ENCODE data around the gene CYP2C9. TPM values are rescaled to one million over a fixed set of nuclear protein-coding genes. Genes with fewer than 3 reads are reported as not detected.
"Not testable (repeated sequence)": the region's sequence is repeated elsewhere in the genome, so short reads cannot be mapped to it uniquely, and the experiment has no call there.

Gene CYP2C9
- polyA plus RNA-seq, 1 donor (not counting 4 experiments of a cell fraction or from before 2014, with no cell fraction given) = not detected

DNA sequence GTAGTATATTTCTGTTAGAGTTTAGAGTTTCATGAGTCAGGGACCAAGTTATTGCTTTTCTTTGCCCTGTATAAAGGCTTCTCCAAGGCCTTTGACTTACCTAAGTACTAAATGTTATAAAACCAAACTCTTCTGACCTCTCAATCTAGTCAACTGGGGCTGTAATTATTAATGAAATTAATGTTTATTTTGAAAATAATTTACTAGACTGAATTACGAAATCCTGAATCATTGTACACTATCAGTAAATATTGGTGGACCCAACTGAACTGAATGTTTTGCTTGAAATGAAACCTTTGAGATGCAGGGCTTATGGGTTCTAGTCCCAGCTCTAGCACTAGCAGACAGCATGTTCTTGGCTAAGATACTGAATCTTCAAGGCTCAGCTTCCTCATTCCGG, 1.7 kb upstream of the CYP2C9 start:
- no peaks in the 10 kb centered on the region for H3K9me1 ChIP-seq (ENCODE audit: control insufficient read depth, extremely low read depth, insufficient read depth, low read length)
- no peaks in the 10 kb centered on the region for H3K9me3 ChIP-seq (ENCODE audit: control insufficient read depth, low read depth, low read length)
- FAIRE-seq (no peak), DNase-seq (ENCODE audit: low read depth, low spot score) (no peak)
- H3K4me1 ChIP-seq (ENCODE audit: control insufficient read depth, extremely low read depth, insufficient read depth, low read length) = no peaks in the 10 kb centered on the region
- no peak overlapping the region for H3K27ac ChIP-seq (ENCODE audit: control insufficient read depth, insufficient read depth, low read length)
- H3K4me2 ChIP-seq (ENCODE audit: control insufficient read depth, extremely low read depth, insufficient read depth, low read depth, low read length) = no peak overlapping the region
- no peaks in the 10 kb centered on the region for H3K36me3 ChIP-seq (ENCODE audit: control insufficient read depth in 2 of 2, extremely low read depth in 1 of 2, insufficient read depth in 2 of 2, low read length in 2 of 2)
- TF ChIP-seq CTCF (optimal IDR thresholded peaks at IDR 0.05 in 1 of 3, IDR thresholded peaks at IDR 0.05 in 1 of 3, conservative IDR thresholded peaks at IDR 0.05 in 1 of 3; ENCODE audit: extremely low read depth in 1 of 3, insufficient read depth in 2 of 3, low read length in 3 of 3) = no peak
- TF ChIP-seq EZH2 (IDR thresholded peaks at IDR 0.05; ENCODE audit: low read length) = no peak
- no peaks in the 10 kb centered on the region for H4K20me1 ChIP-seq (ENCODE audit: control insufficient read depth, extremely low read depth, insufficient read depth, low read length)
- no peaks in the 10 kb centered on the region for H3K79me2 ChIP-seq (ENCODE audit: control insufficient read depth, insufficient read depth, low read length)
- dilution Hi-C loops (cut with MboI; ENCODE audit: extremely low pct_ligation_motif_present, low sequenced_read_pairs) = no loop called here
- H3K27me3 ChIP-seq (ENCODE audit: control insufficient read depth, extremely low read depth, insufficient read depth, low read length) = no peaks in the 10 kb centered on the region
- H2AFZ ChIP-seq (ENCODE audit: control insufficient read depth, low read length) = no peak overlapping the region
- no peak overlapping the region for H3K4me3 ChIP-seq (ENCODE audit: control insufficient read depth in 2 of 3, extremely low read depth in 1 of 3, insufficient read depth in 2 of 3, low read depth in 1 of 3, low read length in 3 of 3)
- no peak overlapping the region for H3K9ac ChIP-seq (ENCODE audit: control insufficient read depth, extremely low read depth, insufficient read depth, low read length)

GRCh38 chr10:94943432-94944103, 5.1 kb downstream of the CYP2C9 start:
- dilution Hi-C loops (cut with MboI; ENCODE audit: extremely low pct_ligation_motif_present, low sequenced_read_pairs); H3K27ac ChIP-seq (ENCODE audit: control insufficient read depth, insufficient read depth, low read length); H3K4me3 ChIP-seq (ENCODE audit: control insufficient read depth in 2 of 3, extremely low read depth in 1 of 3, insufficient read depth in 2 of 3, low read depth in 1 of 3, low read length in 3 of 3); H3K27me3 ChIP-seq (ENCODE audit: control insufficient read depth, extremely low read depth, insufficient read depth, low read length); H3K9me1 ChIP-seq (ENCODE audit: control insufficient read depth, extremely low read depth, insufficient read depth, low read length); DNase-seq (ENCODE audit: low read depth, low spot score); H3K9ac ChIP-seq (ENCODE audit: control insufficient read depth, extremely low read depth, insufficient read depth, low read length); H3K4me1 ChIP-seq (ENCODE audit: control insufficient read depth, extremely low read depth, insufficient read depth, low read length); H3K36me3 ChIP-seq (ENCODE audit: control insufficient read depth in 2 of 2, extremely low read depth in 1 of 2, insufficient read depth in 2 of 2, low read length in 2 of 2); H2AFZ ChIP-seq (ENCODE audit: control insufficient read depth, low read length); H3K79me2 ChIP-seq (ENCODE audit: control insufficient read depth, insufficient read depth, low read length); H4K20me1 ChIP-seq (ENCODE audit: control insufficient read depth, extremely low read depth, insufficient read depth, low read length); H3K9me3 ChIP-seq (ENCODE audit: control insufficient read depth, low read depth, low read length); FAIRE-seq; H3K4me2 ChIP-seq (ENCODE audit: control insufficient read depth, extremely low read depth, insufficient read depth, low read depth, low read length): not testable (repeated sequence)

DNA sequence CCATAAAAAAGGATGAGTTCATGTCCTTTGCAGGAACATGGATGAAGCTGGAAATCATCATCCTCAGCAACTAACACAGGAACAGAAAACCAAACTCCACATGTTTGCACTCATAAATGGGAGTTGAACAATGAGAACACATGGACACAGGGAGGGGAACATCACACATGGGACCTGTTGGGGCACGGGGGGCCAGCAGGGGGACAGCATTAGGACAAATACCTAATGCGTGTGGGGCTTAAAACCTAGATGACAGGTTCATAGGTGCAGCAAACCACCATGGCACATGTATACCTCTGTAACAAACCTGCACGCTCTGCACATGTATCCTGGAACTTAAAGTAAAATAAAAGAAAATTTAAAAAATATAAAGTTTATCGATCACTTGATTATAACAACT, 7.7 kb downstream of the CYP2C9 start:
- H3K27me3 ChIP-seq (ENCODE audit: control insufficient read depth, extremely low read depth, insufficient read depth, low read length); H3K27ac ChIP-seq (ENCODE audit: control insufficient read depth, insufficient read depth, low read length); H3K9ac ChIP-seq (ENCODE audit: control insufficient read depth, extremely low read depth, insufficient read depth, low read length); H3K79me2 ChIP-seq (ENCODE audit: control insufficient read depth, insufficient read depth, low read length); H3K36me3 ChIP-seq (ENCODE audit: control insufficient read depth in 2 of 2, extremely low read depth in 1 of 2, insufficient read depth in 2 of 2, low read length in 2 of 2); H2AFZ ChIP-seq (ENCODE audit: control insufficient read depth, low read length); DNase-seq (ENCODE audit: low read depth, low spot score); dilution Hi-C loops (cut with MboI; ENCODE audit: extremely low pct_ligation_motif_present, low sequenced_read_pairs); H4K20me1 ChIP-seq (ENCODE audit: control insufficient read depth, extremely low read depth, insufficient read depth, low read length); H3K9me1 ChIP-seq (ENCODE audit: control insufficient read depth, extremely low read depth, insufficient read depth, low read length); H3K9me3 ChIP-seq (ENCODE audit: control insufficient read depth, low read depth, low read length); H3K4me2 ChIP-seq (ENCODE audit: control insufficient read depth, extremely low read depth, insufficient read depth, low read depth, low read length); H3K4me1 ChIP-seq (ENCODE audit: control insufficient read depth, extremely low read depth, insufficient read depth, low read length); H3K4me3 ChIP-seq (ENCODE audit: control insufficient read depth in 2 of 3, extremely low read depth in 1 of 3, insufficient read depth in 2 of 3, low read depth in 1 of 3, low read length in 3 of 3); FAIRE-seq: not testable (repeated sequence)

All from keratinocyte (primary cell).